Naive thymus-derived CD8-positive, alpha-beta T cell (primary cell): Measurements from ENCODE around the gene SRPRA. TPM values are rescaled to one million over a fixed set of nuclear protein-coding genes. Genes with fewer than 3 reads are reported as not detected.

ENCODE experiments used
- ATAC-seq, 2 donors: fragments of 150-1000 bp; cut with Tn5 transposase in 1 of 2; sonication (Bioruptor Pico), chemical (Tn5 transposase) in 1 of 2; 1 replicate in 1 of 2; 2 replicates in 1 of 2; pipeline ENCODE4 v1.10.0; 2021; ENCODE audit warnings: mild to moderate bottlenecking in 2 of 2, moderate library complexity in 2 of 2
- POLR2A ChIA-PET: fragments of 350-600 bp; sonication (Branson Sonifier 250); formaldehyde crosslinking; loops from one replicate; lab custom pipeline; 2021; ENCODE audit warnings: antibody characterized with exemption; lab: Charles Lee
- DNase-seq, 10 donors: peaks; one replicate each; pipeline versions ENCODE4 v3.0.0 to v3.0.0-alpha.2; 2020 to 2022
- H3K27ac Mint-ChIP-seq, 10 donors: one replicate each; pipeline ENCODE4 v1.8.0; 2020 to 2022; ENCODE audit warnings: mild to moderate bottlenecking in 10 of 10, mixed read lengths in 10 of 10, moderate library complexity in 4 of 10, inconsistent platforms in 1 of 10
- H3K27me3 Mint-ChIP-seq, 5 donors: one replicate each; pipeline ENCODE4 v1.8.0; 2021 to 2022; ENCODE audit warnings: mixed read lengths in 5 of 5
- H3K36me3 Mint-ChIP-seq, 3 donors: one replicate each; pipeline ENCODE4 v1.8.0; 2020 to 2022; ENCODE audit warnings: mixed read lengths in 3 of 3, mild to moderate bottlenecking in 2 of 3, inconsistent platforms in 1 of 3
- H3K4me1 Mint-ChIP-seq, 4 donors: one replicate each; pipeline ENCODE4 v1.8.0; 2021 to 2022; ENCODE audit warnings: mixed read lengths in 4 of 4
- H3K4me3 Mint-ChIP-seq, 10 donors: one replicate each; pipeline ENCODE4 v1.8.0; 2020 to 2022; ENCODE audit warnings: mild to moderate bottlenecking in 10 of 10, mixed read lengths in 10 of 10, moderate library complexity in 6 of 10, inconsistent platforms in 1 of 10
- H3K9me3 Mint-ChIP-seq, 9 donors: one replicate each; pipeline ENCODE4 v1.8.0; 2020 to 2022; ENCODE audit warnings: mixed read lengths in 9 of 9, mild to moderate bottlenecking in 3 of 9, inconsistent platforms in 1 of 9, moderate library complexity in 1 of 9
- polyA plus RNA-seq, 3 donors: library from polyadenylated mRNA; unstranded; fragments of 300-500 nt; fragmentation: Illumina TruSeq; gene quantifications; one replicate each; pipeline ENCODE4 v1.2.3, GENCODE V29; 2021
- total RNA-seq, 8 experiments: library from RNA in 2 of 8; stranded (reverse) in 2 of 8; gene quantifications; one replicate each; pipeline ENCODE4 v1.2.3 and lab custom pipeline; 2021 to 2026

The SRPRA gene
- total and polyA plus RNA-seq, 5 experiments from 2014 or later: 92.3 to 160 (median 134) TPM

GRCh38 chr11:126224647-126225294 is 43.9 kb downstream of the SRPRA start:
- Mint-ChIP-seq H3K27ac (no peak overlapping the region), H3K27me3 (no peaks in the 10 kb centered on the region), H3K36me3 (peaks cover 0 to 11% (median 0%) of the 10 kb centered on the region in 3 donors), H3K4me1 (peaks cover 2 to 20% (median 7%) of the 10 kb centered on the region in 4 donors), H3K4me3 (no peak overlapping the region), H3K9me3 (no peaks in the 10 kb centered on the region)
- ATAC-seq: no peak
- POLR2A ChIA-PET: no interaction called here
- no peak for DNase-seq

GRCh38 chr11:126219547-126219946 is 49.1 kb downstream of the SRPRA start:
- Mint-ChIP-seq H3K27me3 (no peaks in the 10 kb centered on the region), H3K36me3 (peaks cover 0 to 3% (median 0%) of the 10 kb centered on the region in 3 donors), H3K27ac (no peak overlapping the region), H3K4me1 (peaks cover 18 to 46% (median 26%) of the 10 kb centered on the region in 4 donors), H3K9me3 (no peaks in the 10 kb centered on the region), H3K4me3 (no peak overlapping the region)
- DNase-seq (no peak), ATAC-seq (no peak)
- POLR2A ChIA-PET: no interaction called here

- H3K36me3 Mint-ChIP-seq: peaks cover 0 to 3% (median 0%) of the 10 kb centered on the region in 3 donors
- no peak overlapping the region for H3K4me3 Mint-ChIP-seq
- DNase-seq (no peak), ATAC-seq (no peak)
- POLR2A ChIA-PET: no interaction called here
- H3K27me3 Mint-ChIP-seq: no peaks in the 10 kb centered on the region
- H3K27ac Mint-ChIP-seq: peak overlapping the region in 2 of 10 donors; percentile 21 to 88
- no peaks in the 10 kb centered on the region for H3K9me3 Mint-ChIP-seq
- peaks cover 26 to 56% (median 39%) of the 10 kb centered on the region in 4 donors for H3K4me1 Mint-ChIP-seq
Observed at GRCh38 chr11:126217491-126217890, 51.2 kb downstream of the SRPRA start.

GRCh38 chr11:126216526-126217305 is 52.0 kb downstream of the SRPRA start:
- no peaks in the 10 kb centered on the region for H3K27me3 Mint-ChIP-seq
- no peak overlapping the region for H3K4me3 Mint-ChIP-seq
- H3K4me1 Mint-ChIP-seq: peaks cover 27 to 55% (median 45%) of the 10 kb centered on the region in 4 donors
- peaks cover 0 to 3% (median 0%) of the 10 kb centered on the region in 3 donors for H3K36me3 Mint-ChIP-seq
- POLR2A ChIA-PET: no interaction called here
- DNase-seq: no peak
- H3K27ac Mint-ChIP-seq: peak overlapping the region in 2 of 10 donors; percentile 21 to 88
- no peaks in the 10 kb centered on the region for H3K9me3 Mint-ChIP-seq
- no peak for ATAC-seq

GRCh38 chr11:126214841-126215240 is 53.9 kb downstream of the SRPRA start:
- no peak for ATAC-seq

GRCh38 chr11:126214441-126214840 is 54.3 kb downstream of the SRPRA start:
- Mint-ChIP-seq H3K9me3 (no peaks in the 10 kb centered on the region), H3K4me1 (peaks cover 30 to 63% (median 59%) of the 10 kb centered on the region in 4 donors), H3K4me3 (peak overlapping the region in 2 of 10 donors; percentile 7 to 48), H3K36me3 (peaks cover 0 to 14% (median 2%) of the 10 kb centered on the region in 3 donors), H3K27ac (no peak overlapping the region), H3K27me3 (no peaks in the 10 kb centered on the region)
- POLR2A ChIA-PET: no interaction called here
- DNase-seq: no peak
- ATAC-seq: no peak

More at GRCh38 chr11:126214841-126215240, 53.9 kb downstream of the SRPRA start:
- H3K27ac Mint-ChIP-seq: peak overlapping the region in 1 of 10 donors; percentile 33
- peaks cover 0 to 10% (median 0%) of the 10 kb centered on the region in 3 donors for H3K36me3 Mint-ChIP-seq
- H3K4me1 Mint-ChIP-seq: peaks cover 30 to 62% (median 59%) of the 10 kb centered on the region in 4 donors
- POLR2A ChIA-PET: no interaction called here
- H3K9me3 Mint-ChIP-seq: no peaks in the 10 kb centered on the region
- no peak for DNase-seq
- H3K27me3 Mint-ChIP-seq: no peaks in the 10 kb centered on the region
- H3K4me3 Mint-ChIP-seq: no peak overlapping the region

Other genes starting within 250 kb of the SRPRA start
- 1 to 10 TPM; 2.1 to 2.8 TPM for gene CDON, start 206.0 kb downstream of the SRPRA start, total RNA-seq
- gene CDON, start 206.0 kb downstream of the SRPRA start, polyA plus RNA-seq: under 1 TPM in 2 of 3 donors, not detected in 1; 0.14 to 0.20 TPM
- 10 to 100 TPM; 43.8 to 47.9 TPM for gene RPUSD4, start 57.2 kb downstream of the SRPRA start, total RNA-seq
- 10 to 100 TPM; 18.1 to 21.7 (median 18.8) TPM for gene RPUSD4, start 57.2 kb downstream of the SRPRA start, polyA plus RNA-seq
- gene FAM118B, start 57.1 kb downstream of the SRPRA start, total RNA-seq: 10 to 100 TPM in 1 of 2 experiments, 1 to 10 TPM in 1; 9.4 to 12.4 TPM
- 10 to 100 TPM in 2 of 3 donors, 1 to 10 TPM in 1; 8.9 to 16.3 (median 13.7) TPM for gene FAM118B, start 57.1 kb downstream of the SRPRA start, polyA plus RNA-seq
- 10 to 100 TPM; 35.5 to 44.2 TPM for gene FOXRED1, start 259 bp upstream of the SRPRA start, total RNA-seq
- gene FOXRED1, start 259 bp upstream of the SRPRA start, polyA plus RNA-seq: 10 to 100 TPM; 23.5 to 28.7 (median 28.3) TPM
- gene TIRAP, start 14.2 kb upstream of the SRPRA start, total RNA-seq: 10 to 100 TPM; 19.0 to 22.1 TPM
- gene TIRAP, start 14.2 kb upstream of the SRPRA start, polyA plus RNA-seq: 10 to 100 TPM in 1 of 3 donors, 1 to 10 TPM in 2; 7.4 to 11.6 (median 8.3) TPM
- gene DCPS, start 35.2 kb upstream of the SRPRA start, total RNA-seq: 10 to 100 TPM; 13.9 to 17.4 TPM
- 10 to 100 TPM; 36.7 to 47.2 (median 37.3) TPM for gene DCPS, start 35.2 kb upstream of the SRPRA start, polyA plus RNA-seq
- gene ST3GAL4, start 86.8 kb upstream of the SRPRA start, total RNA-seq: 1 to 10 TPM; 1.1 to 1.9 TPM
- 1 to 10 TPM; 2.1 to 6.6 (median 2.7) TPM for gene ST3GAL4, start 86.8 kb upstream of the SRPRA start, polyA plus RNA-seq